ENCODE measurements around the gene ACTL8. TPM values are rescaled to one million over a fixed set of nuclear protein-coding genes. Genes with fewer than 3 reads are reported as not detected.

ACTL8 gene
- total and polyA plus RNA-seq, 10 donors: not detected

- 51 to 71% (median 59%) methylated on average over 3 to 7 of the region's 7 CpGs for WGBS, 5 donors
- TF ChIP-seq POLR2A (IDR thresholded peaks at IDR 0.05) (no peak), POLR2AphosphoS5 (IDR thresholded peaks at IDR 0.05) (no peak), CTCF (IDR thresholded peaks at IDR 0.05 in 8 of 11, conservative IDR thresholded peaks at IDR 0.05 in 3 of 11) (no peak)
- no peaks in the 10 kb centered on the region for H3K36me3 ChIP-seq
- intact Hi-C loops (cut with DNase I; ENCODE audit: low total_unique reads): no loop called here
- no peak overlapping the region for H3K27ac ChIP-seq
- no peak overlapping the region for H3K4me3 ChIP-seq
- peaks cover 17 to 78% (median 72%) of the 10 kb centered on the region in 8 donors for H3K9me3 ChIP-seq
- H3K27me3 ChIP-seq (replicated peaks in 1 of 7): peaks cover 0 to 20% (median 0%) of the 10 kb centered on the region in 7 donors
- peak; percentile 27 for DNase-seq
- no peaks in the 10 kb centered on the region for H3K4me1 ChIP-seq
These were observed 4.0 kb downstream of the ACTL8 start for GRCh38 chr1:17759114-17759513.

- whole genome bisulfite sequencing, 5 donors: 76 to 80% (median 77%) methylated on average over 6 to 11 of the region's 11 CpGs
- Histone ChIP-seq H3K27ac (no peak overlapping the region), H3K36me3 (no peaks in the 10 kb centered on the region), H3K4me1 (no peaks in the 10 kb centered on the region), H3K9me3 (peaks cover 13 to 46% (median 40%) of the 10 kb centered on the region in 8 donors), H3K27me3 (replicated peaks in 1 of 7) (peaks cover 0 to 45% (median 0%) of the 10 kb centered on the region in 7 donors), H3K4me3 (no peak overlapping the region)
- intact Hi-C loops (cut with DNase I; ENCODE audit: low total_unique reads): no loop called here
- TF ChIP-seq POLR2AphosphoS5 (IDR thresholded peaks at IDR 0.05) (no peak), POLR2A (IDR thresholded peaks at IDR 0.05) (no peak), CTCF (IDR thresholded peaks at IDR 0.05 in 8 of 11, conservative IDR thresholded peaks at IDR 0.05 in 3 of 11) (no peak)
- peak; percentile 24 for DNase-seq
These were observed 7.2 kb downstream of the ACTL8 start for GRCh38 chr1:17762313-17762712.

- H3K4me3 ChIP-seq: no peak overlapping the region
- intact Hi-C loops (cut with DNase I; ENCODE audit: low total_unique reads): no loop called here
- peaks cover 13 to 35% (median 29%) of the 10 kb centered on the region in 8 donors for H3K9me3 ChIP-seq
- H3K4me1 ChIP-seq: no peaks in the 10 kb centered on the region
- TF ChIP-seq POLR2AphosphoS5 (IDR thresholded peaks at IDR 0.05) (no peak), CTCF (IDR thresholded peaks at IDR 0.05 in 8 of 11, conservative IDR thresholded peaks at IDR 0.05 in 3 of 11) (no peak), POLR2A (IDR thresholded peaks at IDR 0.05) (no peak)
- H3K27ac ChIP-seq: no peak overlapping the region
- H3K27me3 ChIP-seq (replicated peaks in 1 of 7): peaks cover 0 to 50% (median 0%) of the 10 kb centered on the region in 7 donors
- WGBS, 5 donors: 53 to 65% (median 61%) methylated on average over 8 of the region's 8 CpGs
- no peaks in the 10 kb centered on the region for H3K36me3 ChIP-seq
- peak; percentile 9 for DNase-seq
These were observed 8.3 kb downstream of the ACTL8 start for GRCh38 chr1:17763417-17763816.

GRCh38 chr1:17763995-17764394 lies 8.9 kb downstream of the ACTL8 start:
- intact Hi-C loops (cut with DNase I; ENCODE audit: low total_unique reads): no loop called here
- peaks cover 0 to 50% (median 0%) of the 10 kb centered on the region in 7 donors for H3K27me3 ChIP-seq (replicated peaks in 1 of 7)
- H3K36me3 ChIP-seq: no peaks in the 10 kb centered on the region
- 74 to 82% (median 79%) methylated on average over 3 to 5 of the region's 5 CpGs for WGBS, 5 donors
- DNase-seq: peak; percentile 42
- TF ChIP-seq POLR2AphosphoS5 (IDR thresholded peaks at IDR 0.05) (no peak), POLR2A (IDR thresholded peaks at IDR 0.05) (no peak), CTCF (IDR thresholded peaks at IDR 0.05 in 8 of 11, conservative IDR thresholded peaks at IDR 0.05 in 3 of 11) (no peak)
- no peaks in the 10 kb centered on the region for H3K4me1 ChIP-seq
- no peak overlapping the region for H3K4me3 ChIP-seq
- peaks cover 8 to 29% (median 23%) of the 10 kb centered on the region in 8 donors for H3K9me3 ChIP-seq
- H3K27ac ChIP-seq: no peak overlapping the region
